GM18951 (cell line): ENCODE results near the gene LEFTY1.
"Not testable (repeated sequence)": the region's sequence is repeated elsewhere in the genome, so short reads cannot be mapped to it uniquely, and the experiment has no call there.

Experiments used
- POLR2A ChIP-seq: IDR thresholded peaks from 4 replicates; pipeline ENCODE4 v1.6.1; 2011; ENCODE audit warnings: mild to moderate bottlenecking; ENCODE audit not compliant: insufficient read length, insufficient read depth; ENCODE audit errors: extremely low read depth
- in situ Hi-C: fragments of 300-500 bp; cut with MboI; formaldehyde crosslinking; loops from one replicate; pipeline ENCODE4 v1.12.0; 2022; ENCODE audit warnings: low sequenced_read_pairs, mixed read lengths, inconsistent platforms; ENCODE audit not compliant: unreplicated experiment

LEFTY1 gene

GRCh38 chr1:225848030-225848955 is 40.7 kb downstream of the LEFTY1 start:
- in situ Hi-C loops = no loop called here
- TF ChIP-seq POLR2A = no peak

DNA sequence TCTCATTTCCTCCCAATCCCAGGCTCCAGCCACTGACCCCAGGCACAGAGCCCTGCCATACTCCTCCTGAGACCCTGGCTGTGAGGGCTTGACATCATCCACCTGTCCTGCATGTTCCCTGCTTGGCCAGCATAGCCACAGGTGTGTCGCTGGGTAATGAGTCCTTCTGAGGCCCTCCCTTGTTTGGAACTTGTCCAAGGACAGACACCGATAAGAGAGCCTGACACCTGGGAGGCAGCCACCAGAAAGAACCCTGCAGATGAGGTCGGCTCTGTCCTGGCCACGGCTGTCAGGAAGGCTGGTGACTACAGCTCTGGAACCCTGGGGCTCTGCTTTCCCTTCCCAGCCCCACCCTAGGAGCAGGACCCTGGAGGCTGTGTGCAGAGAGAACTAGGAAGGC is 41.3 kb downstream of the LEFTY1 start:
- TF ChIP-seq POLR2A = no peak
- in situ Hi-C loops = no loop called here

DNA sequence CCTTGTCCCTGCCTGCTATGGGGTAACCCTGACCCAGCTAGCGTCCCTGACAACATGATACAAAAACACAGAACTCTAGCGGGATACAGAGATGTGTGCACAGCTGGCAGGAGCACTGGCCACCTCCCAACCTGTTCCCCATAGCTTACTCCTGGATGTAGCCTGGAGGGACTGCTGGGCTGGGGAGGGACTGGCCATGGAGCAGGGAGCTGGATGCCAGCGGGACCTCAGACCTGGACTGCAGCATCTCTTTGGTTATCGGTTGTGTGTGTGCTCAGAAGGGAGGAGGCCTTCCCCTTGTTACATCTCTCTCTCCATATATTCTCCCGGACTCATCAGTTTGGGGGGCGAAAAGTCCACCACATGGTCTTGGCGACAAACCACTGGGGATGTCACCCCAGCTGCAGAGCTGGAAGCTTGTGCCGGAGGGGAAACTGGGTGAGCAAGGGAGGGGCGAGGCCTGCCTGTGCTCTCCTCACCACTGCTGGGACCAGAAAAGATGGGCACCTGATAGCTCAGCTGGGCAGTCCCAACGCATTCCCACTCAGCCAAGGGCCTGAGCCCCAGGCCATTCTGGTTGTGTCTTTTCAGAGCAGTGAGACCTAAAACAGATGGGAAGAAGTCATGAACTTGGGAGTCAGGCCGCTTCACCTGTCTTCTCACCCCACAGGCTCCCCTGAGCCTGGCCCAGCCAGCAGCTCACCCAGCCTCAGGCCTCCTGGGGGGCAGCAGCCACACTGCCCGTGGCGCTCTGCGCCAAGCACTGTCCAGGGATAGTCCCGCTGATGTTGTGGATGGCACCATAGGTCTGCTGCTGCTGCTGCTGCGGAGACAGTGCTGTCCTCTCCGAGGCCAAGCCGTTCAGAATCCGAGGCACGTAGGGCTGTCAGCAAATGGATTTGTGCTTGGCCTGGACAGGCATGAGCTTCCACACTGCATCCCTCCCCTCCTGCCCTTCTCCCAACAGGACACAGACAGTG is 42.3 kb downstream of the LEFTY1 start:
- in situ Hi-C loops = no loop called here
- TF ChIP-seq POLR2A = no peak

GRCh38 chr1:225845571-225846259 is 43.2 kb downstream of the LEFTY1 start:
- in situ Hi-C loops = no loop called here
- no peak for TF ChIP-seq POLR2A

DNA sequence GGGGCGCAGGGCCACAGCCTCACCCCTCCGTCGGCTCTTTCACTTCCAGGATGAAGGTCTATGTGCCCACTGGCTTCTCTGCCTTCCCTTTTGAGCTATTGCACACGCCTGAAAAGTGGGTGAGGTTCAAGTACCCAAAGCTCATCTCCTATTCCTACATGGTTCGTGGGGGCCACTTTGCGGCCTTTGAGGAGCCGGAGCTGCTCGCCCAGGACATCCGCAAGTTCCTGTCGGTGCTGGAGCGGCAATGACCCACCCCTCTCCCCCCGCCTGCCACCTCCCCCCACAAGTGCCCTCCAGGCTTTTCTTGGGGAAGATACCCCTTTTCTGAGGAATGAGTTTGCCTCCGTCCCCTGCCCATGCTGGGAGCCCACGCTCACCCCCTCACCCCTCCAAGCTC is 43.8 kb downstream of the LEFTY1 start:
- TF ChIP-seq POLR2A = no peak
- in situ Hi-C loops = no loop called here

- TF ChIP-seq POLR2A = no peak
- in situ Hi-C loops = no loop called here
Measured at GRCh38 chr1:225844236-225845061, 44.5 kb downstream of the LEFTY1 start.

DNA sequence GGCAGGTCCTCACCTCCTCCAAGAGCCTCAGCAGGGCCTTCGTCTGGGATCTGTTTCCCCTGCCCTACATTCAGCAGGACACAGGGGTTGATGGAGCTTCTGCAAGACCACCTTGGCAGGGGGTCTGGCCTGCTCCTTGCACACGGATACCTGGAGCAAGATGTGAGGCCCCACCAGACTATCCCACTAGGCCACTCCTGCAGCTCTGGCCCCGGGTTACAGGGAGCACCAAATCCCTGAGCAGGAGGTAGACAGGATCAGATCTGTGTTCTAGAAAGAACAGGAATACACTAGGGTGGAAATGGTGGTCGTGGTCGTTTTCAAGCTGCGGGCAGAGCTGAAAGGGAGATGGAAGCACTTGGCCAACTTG is 45.5 kb downstream of the LEFTY1 start:
- in situ Hi-C loops = no loop called here
- TF ChIP-seq POLR2A = no peak

DNA sequence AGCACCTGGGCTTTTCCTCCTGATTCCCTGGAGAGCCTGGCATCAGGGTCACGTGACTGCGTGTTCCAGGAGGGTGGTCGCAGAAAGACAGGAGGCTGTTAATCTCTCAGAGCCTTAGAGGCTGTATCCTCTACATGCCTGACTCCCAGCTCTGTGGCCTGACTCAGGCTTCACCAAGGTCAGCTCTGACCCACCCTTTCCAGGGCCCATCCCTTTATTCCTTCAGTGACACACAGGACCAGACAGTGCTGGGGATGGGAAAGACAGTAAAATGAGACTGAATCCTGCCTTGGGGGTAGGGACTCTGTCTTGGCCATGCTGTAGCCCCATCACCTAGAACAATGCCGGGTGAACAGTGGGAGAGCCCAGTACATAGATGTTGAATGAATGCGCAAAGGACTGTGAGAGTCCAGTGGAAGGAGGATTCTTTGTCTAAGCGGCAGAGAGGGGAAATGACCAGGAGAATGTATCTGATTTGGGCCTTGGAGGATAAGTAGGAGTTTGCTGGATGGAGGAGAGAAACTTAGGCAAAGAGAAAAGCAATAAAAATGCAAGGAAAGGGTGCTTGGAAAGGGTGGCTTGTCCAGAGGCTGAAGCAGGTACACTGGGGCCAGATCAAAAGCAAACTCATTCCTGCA is 46.0 kb downstream of the LEFTY1 start:
- in situ Hi-C loops = no loop called here
- TF ChIP-seq POLR2A = no peak

DNA sequence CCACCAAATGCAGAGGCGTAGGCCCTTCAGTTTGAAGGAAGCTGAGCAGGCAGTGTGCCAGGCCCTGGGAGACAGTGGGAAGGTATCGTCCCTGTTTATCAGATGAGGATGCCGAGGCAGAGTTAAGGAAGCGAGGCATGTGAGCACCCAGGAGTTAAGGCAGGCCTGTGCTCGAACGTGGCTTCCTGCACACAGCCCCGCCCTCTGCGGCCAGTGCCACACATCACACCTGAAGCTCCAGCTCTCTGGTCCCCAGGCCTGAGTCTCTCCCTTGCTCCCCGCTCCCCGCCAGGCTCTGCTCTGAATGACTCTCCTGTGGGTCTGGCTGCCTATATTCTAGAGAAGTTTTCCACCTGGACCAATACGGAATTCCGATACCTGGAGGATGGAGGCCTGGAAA is 46.9 kb downstream of the LEFTY1 start:
- in situ Hi-C loops = no loop called here
- no peak for TF ChIP-seq POLR2A

- no peak for TF ChIP-seq POLR2A
- in situ Hi-C loops = no loop called here
Measured at GRCh38 chr1:225840713-225841112, 48.2 kb downstream of the LEFTY1 start.

DNA sequence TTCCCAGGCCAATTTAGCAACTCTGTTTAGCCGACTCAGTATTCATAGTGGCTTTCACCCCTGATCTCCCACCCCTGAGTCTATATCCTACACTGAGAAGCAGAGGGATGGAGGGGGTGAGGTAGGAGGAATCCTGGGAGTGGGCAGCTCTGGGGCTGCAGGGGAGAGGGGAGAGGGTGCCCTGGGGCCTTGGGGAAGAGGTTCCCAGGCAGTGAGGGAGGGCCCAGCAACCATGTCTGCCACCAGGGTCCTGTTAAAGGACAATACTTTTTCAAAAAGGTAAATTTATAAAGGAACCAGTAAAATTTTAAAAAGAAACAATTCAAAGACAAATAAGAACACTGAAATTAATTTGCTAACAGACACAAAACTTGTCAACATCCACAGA is 48.7 kb downstream of the LEFTY1 start:
- TF ChIP-seq POLR2A = no peak
- in situ Hi-C loops = no loop called here

- in situ Hi-C loops = no loop called here
- TF ChIP-seq POLR2A = no peak
Measured at GRCh38 chr1:225838793-225839192, 50.2 kb downstream of the LEFTY1 start.

- in situ Hi-C loops = not testable (repeated sequence)
Measured at GRCh38 chr1:225836296-225836695, 52.6 kb downstream of the LEFTY1 start.
